Measurements from ENCODE around the gene CIDEB. TPM values are rescaled to one million over a fixed set of nuclear protein-coding genes. Genes with fewer than 3 reads are reported as not detected.

CIDEB gene
- total and polyA plus RNA-seq, 9 of the 15 experiments (the other 6 are each of a cell fraction or from before 2014, with no cell fraction given): 0.03 to 0.35 (median 0.09) TPM; not detected in 3

- TF ChIP-seq NFYB (IDR thresholded peaks at IDR 0.05; ENCODE audit: extremely low read depth, insufficient read length): no peak
- no peak for TF ChIP-seq NEUROD1 (IDR thresholded peaks at IDR 0.05; ENCODE audit: borderline replicate concordance, low read depth, low read length, partially characterized antibody)
- peak in 1 of 3 experiments; percentile 40 for TF ChIP-seq YY1 (IDR thresholded peaks at IDR 0.05; ENCODE audit: borderline replicate concordance in 1 of 3, control insufficient read depth in 1 of 3, extremely low read depth in 1 of 3, insufficient read depth in 3 of 3, insufficient read length in 1 of 3, insufficient replicate concordance in 2 of 3, low read depth in 1 of 3, low read length in 2 of 3)
- TF ChIP-seq RB1 (IDR thresholded peaks at IDR 0.05; ENCODE audit: low read depth): no peak
- no peak for TF ChIP-seq CBX3 (IDR thresholded peaks at IDR 0.05; ENCODE audit: borderline replicate concordance in 1 of 2, low read length in 2 of 2)
- no peak for TF ChIP-seq GTF2F1 (IDR thresholded peaks at IDR 0.05; ENCODE audit: low read depth, low read length)
- no peak for TF ChIP-seq XRCC4 (IDR thresholded peaks at IDR 0.05; ENCODE audit: extremely low read depth, insufficient read depth, insufficient read length)
- no peak for TF ChIP-seq CAMTA2 (CRISPR knock-in tag; conservative IDR thresholded peaks at IDR 0.05)
- TF ChIP-seq MCM3 (IDR thresholded peaks at IDR 0.05): no peak
- TF ChIP-seq, protein P1, sequence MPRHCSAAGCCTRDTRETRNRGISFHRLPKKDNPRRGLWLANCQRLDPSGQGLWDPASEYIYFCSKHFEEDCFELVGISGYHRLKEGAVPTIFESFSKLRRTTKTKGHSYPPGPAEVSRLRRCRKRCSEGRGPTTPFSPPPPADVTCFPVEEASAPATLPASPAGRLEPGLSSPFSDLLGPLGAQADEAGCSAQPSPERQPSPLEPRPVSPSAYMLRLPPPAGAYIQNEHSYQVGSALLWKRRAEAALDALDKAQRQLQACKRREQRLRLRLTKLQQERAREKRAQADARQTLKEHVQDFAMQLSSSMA (CRISPR knock-in tag; IDR thresholded peaks at IDR 0.05): no peak
- TF ChIP-seq THRB (CRISPR knock-in tag; conservative IDR thresholded peaks at IDR 0.05): no peak
- TF ChIP-seq MBD2 (IDR thresholded peaks at IDR 0.05; ENCODE audit: borderline replicate concordance, low read depth): peak; percentile 45
- no peak for TF ChIP-seq SMAD2 (IDR thresholded peaks at IDR 0.05; ENCODE audit: low read depth, low read length)
- TF ChIP-seq, protein P2, sequence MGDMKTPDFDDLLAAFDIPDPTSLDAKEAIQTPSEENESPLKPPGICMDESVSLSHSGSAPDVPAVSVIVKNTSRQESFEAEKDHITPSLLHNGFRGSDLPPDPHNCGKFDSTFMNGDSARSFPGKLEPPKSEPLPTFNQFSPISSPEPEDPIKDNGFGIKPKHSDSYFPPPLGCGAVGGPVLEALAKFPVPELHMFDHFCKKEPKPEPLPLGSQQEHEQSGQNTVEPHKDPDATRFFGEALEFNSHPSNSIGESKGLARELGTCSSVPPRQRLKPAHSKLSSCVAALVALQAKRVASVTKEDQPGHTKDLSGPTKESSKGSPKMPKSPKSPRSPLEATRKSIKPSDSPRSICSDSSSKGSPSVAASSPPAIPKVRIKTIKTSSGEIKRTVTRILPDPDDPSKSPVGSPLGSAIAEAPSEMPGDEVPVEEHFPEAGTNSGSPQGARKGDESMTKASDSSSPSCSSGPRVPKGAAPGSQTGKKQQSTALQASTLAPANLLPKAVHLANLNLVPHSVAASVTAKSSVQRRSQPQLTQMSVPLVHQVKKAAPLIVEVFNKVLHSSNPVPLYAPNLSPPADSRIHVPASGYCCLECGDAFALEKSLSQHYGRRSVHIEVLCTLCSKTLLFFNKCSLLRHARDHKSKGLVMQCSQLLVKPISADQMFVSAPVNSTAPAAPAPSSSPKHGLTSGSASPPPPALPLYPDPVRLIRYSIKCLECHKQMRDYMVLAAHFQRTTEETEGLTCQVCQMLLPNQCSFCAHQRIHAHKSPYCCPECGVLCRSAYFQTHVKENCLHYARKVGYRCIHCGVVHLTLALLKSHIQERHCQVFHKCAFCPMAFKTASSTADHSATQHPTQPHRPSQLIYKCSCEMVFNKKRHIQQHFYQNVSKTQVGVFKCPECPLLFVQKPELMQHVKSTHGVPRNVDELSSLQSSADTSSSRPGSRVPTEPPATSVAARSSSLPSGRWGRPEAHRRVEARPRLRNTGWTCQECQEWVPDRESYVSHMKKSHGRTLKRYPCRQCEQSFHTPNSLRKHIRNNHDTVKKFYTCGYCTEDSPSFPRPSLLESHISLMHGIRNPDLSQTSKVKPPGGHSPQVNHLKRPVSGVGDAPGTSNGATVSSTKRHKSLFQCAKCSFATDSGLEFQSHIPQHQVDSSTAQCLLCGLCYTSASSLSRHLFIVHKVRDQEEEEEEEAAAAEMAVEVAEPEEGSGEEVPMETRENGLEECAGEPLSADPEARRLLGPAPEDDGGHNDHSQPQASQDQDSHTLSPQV (IDR thresholded peaks at IDR 0.05): peak; percentile 45
- TF ChIP-seq EZH2 (IDR thresholded peaks at IDR 0.05; ENCODE audit: borderline replicate concordance, low read depth, low read length): no peak
- TF ChIP-seq U2AF2 (optimal IDR thresholded peaks at IDR 0.05; ENCODE audit: low read depth, low read length): no peak
- no peak for TF ChIP-seq IRF9 (tag; IDR thresholded peaks at IDR 0.05)
- TF ChIP-seq TARDBP (IDR thresholded peaks at IDR 0.05): no peak
- no peak for TF ChIP-seq SP2 (IDR thresholded peaks at IDR 0.05; ENCODE audit: extremely low read depth, low read depth, low read length, poor library complexity, severe bottlenecking)
- TF ChIP-seq ZEB2 (IDR thresholded peaks at IDR 0.05): no peak
- TF ChIP-seq MAFK (IDR thresholded peaks at IDR 0.05; ENCODE audit: low read length): no peak
- TF ChIP-seq CSDE1 (IDR thresholded peaks at IDR 0.05): no peak
Measured at GRCh38 chr14:24255931-24256711, 51.7 kb downstream of the CIDEB start (continued).

All from K562 (cell line).